Fibroblast of the aortic adventitia (primary cell): ENCODE measurements around the gene STIM2. TPM values are rescaled to one million over a fixed set of nuclear protein-coding genes. Genes with fewer than 3 reads are reported as not detected.

Experiments
- DNase-seq: peaks from one replicate; pipeline ENCODE4 v3.0.0-alpha.2; 2010; ENCODE audit warnings: low read depth
- H3K4me3 ChIP-seq: 2 replicates; pipeline ENCODE4 v1.5.1; 2011; ENCODE audit warnings: low read depth, mild to moderate bottlenecking, control low read depth, low read length, moderate library complexity
- total RNA-seq: library from RNA; depleted of rRNA; stranded (reverse); fragments of >200 nt; gene quantifications from 2 replicates; pipeline ENCODE4 v1.2.3, GENCODE V29; 2012; ENCODE audit warnings: low replicate concordance
- TF ChIP-seq, protein P1 (sequence below): IDR thresholded peaks from 2 replicates; pipeline ENCODE4 v1.5.1; 2011; ENCODE audit warnings: mild to moderate bottlenecking, low read length, control low read depth, inconsistent platforms; ENCODE audit not compliant: insufficient read depth

STIM2 gene
- total RNA-seq, 1 donor, result 31.2 TPM

DNA sequence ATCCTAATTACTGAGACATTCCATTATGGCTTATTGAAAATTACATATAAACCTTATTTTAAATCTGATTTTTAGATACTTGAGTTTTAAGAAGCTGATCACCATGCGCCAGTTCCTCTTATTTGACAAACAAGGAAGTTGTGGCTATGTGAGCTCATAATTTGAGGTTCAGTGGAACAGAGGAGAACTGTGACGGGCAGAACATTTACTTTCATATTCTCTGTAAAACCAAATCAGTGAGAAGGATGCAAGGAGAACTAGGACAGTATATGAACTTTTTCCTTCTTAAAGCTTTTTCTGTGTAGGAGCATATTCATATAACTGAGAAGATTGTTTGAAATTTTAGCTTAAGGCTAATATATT, 25.3 kb downstream of the STIM2 start:
- TF ChIP-seq, protein P1, sequence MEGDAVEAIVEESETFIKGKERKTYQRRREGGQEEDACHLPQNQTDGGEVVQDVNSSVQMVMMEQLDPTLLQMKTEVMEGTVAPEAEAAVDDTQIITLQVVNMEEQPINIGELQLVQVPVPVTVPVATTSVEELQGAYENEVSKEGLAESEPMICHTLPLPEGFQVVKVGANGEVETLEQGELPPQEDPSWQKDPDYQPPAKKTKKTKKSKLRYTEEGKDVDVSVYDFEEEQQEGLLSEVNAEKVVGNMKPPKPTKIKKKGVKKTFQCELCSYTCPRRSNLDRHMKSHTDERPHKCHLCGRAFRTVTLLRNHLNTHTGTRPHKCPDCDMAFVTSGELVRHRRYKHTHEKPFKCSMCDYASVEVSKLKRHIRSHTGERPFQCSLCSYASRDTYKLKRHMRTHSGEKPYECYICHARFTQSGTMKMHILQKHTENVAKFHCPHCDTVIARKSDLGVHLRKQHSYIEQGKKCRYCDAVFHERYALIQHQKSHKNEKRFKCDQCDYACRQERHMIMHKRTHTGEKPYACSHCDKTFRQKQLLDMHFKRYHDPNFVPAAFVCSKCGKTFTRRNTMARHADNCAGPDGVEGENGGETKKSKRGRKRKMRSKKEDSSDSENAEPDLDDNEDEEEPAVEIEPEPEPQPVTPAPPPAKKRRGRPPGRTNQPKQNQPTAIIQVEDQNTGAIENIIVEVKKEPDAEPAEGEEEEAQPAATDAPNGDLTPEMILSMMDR, result no peak
- DNase-seq, result no peak
- no peak overlapping the region for H3K4me3 ChIP-seq

DNA sequence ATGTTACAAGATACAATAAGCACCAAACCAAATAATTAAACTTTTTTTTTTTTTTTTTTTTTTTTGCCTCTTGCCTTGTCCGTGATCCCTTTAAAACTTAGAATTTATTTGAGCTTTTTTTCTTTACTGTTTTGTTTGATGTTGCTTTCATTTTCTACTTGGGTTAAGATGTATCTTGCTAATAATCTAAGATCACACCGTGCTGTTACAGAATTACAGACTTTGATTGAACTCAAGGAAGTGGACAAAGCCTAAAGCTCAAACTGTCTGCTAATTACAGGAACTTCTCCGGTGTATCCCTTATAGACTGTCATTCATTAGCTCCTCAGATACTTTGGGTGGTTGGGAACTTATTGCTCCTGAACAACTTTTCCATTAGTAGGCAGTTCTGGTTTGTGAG, 26.5 kb downstream of the STIM2 start:
- no peak overlapping the region for H3K4me3 ChIP-seq
- DNase-seq, result no peak
- TF ChIP-seq, protein P1, result no peak

DNA sequence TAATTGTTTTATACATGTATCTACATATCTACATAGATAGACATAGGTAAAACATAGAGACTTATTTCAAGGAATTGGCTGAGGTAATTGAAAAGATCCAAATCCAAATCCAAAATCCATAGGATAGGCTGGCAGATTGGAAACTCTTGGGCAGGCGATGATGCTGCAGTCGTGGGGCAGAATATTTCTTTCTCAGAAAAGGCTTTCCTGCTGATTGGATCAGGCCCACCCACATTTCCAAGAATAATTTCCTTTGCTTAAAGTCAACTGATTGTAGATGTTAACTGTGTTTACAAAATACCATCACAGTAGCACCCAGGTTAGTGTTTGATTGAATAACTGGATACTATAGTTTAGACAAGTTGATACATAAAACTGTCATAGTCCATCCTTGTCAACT, 27.2 kb downstream of the STIM2 start:
- TF ChIP-seq, protein P1, result no peak
- H3K4me3 ChIP-seq, result no peak overlapping the region
- no peak for DNase-seq

DNA sequence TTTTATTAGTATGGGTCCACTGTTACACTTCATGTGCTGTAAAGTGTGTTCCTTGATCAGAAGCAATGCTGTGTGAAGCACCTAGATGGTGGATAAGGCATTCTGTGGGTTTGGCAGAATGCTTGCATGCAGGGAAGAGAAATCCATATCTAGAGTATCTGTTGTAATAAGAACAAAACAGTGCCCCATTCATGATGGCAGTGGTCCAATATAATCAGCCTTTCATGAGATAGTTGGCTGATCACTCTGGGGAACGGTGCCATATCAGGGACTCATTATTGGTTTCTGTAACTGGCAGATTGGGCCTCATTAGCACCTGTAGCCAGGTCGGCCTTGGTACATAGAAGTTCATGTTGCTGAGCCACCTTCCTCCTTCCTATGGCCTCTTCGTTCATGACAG, 28.7 kb downstream of the STIM2 start:
- DNase-seq, result no peak
- TF ChIP-seq, protein P1, result no peak
- no peak overlapping the region for H3K4me3 ChIP-seq

DNA sequence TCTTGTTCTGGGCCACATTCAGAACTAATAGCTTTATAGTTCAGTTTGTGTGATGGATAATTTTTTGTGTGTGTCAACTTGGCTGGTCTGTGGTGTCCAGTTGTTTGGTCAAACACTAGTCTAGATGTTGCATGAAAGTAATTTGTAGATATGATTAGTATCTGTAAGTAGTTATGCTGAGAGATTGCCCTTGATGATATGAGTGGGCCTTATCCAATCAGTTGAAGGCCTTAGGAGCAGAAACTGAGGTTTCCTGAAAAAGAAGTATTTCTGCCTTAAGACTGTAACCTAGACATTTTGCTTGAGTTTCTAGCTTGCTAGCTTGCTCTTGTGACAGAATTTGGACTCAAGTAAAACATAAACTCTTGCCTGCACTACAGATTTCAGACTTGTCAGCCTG, 30.4 kb downstream of the STIM2 start:
- TF ChIP-seq, protein P1, result no peak
- DNase-seq, result no peak
- H3K4me3 ChIP-seq, result no peak overlapping the region

DNA sequence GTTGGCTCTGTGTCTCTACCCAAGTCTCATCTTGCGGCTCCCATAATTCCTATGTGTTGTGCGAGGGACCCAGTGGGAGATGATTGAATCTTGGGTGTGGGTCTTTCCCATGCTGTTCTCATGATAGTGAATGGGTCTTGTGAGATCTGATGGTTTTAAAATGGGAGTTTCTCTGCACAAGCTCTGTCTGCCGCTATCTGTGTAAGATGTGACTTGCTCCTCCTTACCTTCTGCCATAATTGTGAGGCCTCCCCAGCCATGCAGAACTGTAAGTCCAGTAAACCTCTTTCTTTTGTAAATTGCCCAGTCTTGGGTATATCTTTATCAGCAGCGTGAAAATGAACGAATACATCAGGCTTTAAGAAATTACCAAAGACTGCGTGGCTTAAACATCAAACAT, 31.2 kb downstream of the STIM2 start:
- no peak overlapping the region for H3K4me3 ChIP-seq
- no peak for DNase-seq
- TF ChIP-seq, protein P1, result no peak

DNA sequence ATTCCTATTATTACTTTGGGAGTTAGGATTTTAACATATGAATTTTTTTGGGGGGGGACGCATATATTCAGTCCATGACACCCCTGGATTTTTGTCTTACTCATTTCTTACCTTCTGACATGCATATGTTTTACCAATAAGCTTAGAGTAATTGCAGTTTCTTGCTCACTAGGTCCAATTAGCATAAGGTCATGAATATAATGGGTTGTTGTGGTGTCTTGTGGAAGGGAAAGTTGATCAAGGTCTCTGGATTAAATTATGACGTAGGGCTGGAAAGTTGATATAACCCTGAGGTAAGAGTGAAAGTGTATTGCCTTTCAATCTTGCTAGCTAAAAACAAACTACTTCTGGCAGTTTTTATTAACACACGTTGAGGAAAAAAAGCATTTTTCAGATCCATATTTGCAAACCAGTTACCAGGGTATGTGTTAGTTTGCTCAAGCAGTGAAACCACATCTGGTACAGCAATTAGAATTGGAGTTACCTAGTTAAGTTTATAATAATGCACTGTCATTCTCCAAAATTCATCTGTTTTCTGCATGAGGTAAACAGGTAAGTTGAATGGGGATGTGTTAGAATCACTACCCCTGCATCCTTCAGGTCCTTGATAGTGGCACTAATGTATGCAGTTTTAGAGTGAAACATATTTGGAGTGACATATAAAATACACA, 32.0 kb downstream of the STIM2 start:
- TF ChIP-seq, protein P1, result no peak
- H3K4me3 ChIP-seq, result no peak overlapping the region
- DNase-seq, result no peak
